GM18508 (cell line): ENCODE measurements around the gene POLG2.
"Not testable (repeated sequence)": the region's sequence is repeated elsewhere in the genome, so short reads cannot be mapped to it uniquely, and the experiment has no call there.

ENCODE experiments used
- ATAC-seq: cut with Tn5 transposase; IDR thresholded peaks from one replicate; pipeline ENCODE4 v1.9.1; 2021; ENCODE audit warnings: moderate number of reproducible peaks; ENCODE audit not compliant: insufficient read depth, unreplicated experiment

The POLG2 gene

GRCh38 chr17:64443086-64443760 is 53.6 kb downstream of the POLG2 start:
- no peak for ATAC-seq

- no peak for ATAC-seq
Observed at GRCh38 chr17:64442541-64442971, 54.3 kb downstream of the POLG2 start.

GRCh38 chr17:64441772-64442540 is 54.9 kb downstream of the POLG2 start:
- no peak for ATAC-seq

GRCh38 chr17:64439956-64440355 is 56.9 kb downstream of the POLG2 start:
- no peak for ATAC-seq

- not testable (repeated sequence) for ATAC-seq
Observed at GRCh38 chr17:64439521-64439920, 57.3 kb downstream of the POLG2 start.

- ATAC-seq, result no peak
Observed at GRCh38 chr17:64437944-64438525, 58.8 kb downstream of the POLG2 start.

GRCh38 chr17:64431534-64431933 is 65.3 kb downstream of the POLG2 start:
- ATAC-seq, result no peak

GRCh38 chr17:64430036-64430435 is 66.8 kb downstream of the POLG2 start:
- ATAC-seq, result not testable (repeated sequence)

- no peak for ATAC-seq
Observed at GRCh38 chr17:64428406-64428805, 68.4 kb downstream of the POLG2 start.
